ENCODE data around the gene TGM3. TPM values are rescaled to one million over a fixed set of nuclear protein-coding genes. Genes with fewer than 3 reads are reported as not detected.

TGM3 gene
- total RNA-seq, 4 donors from 2014 or later: 64.1 to 130 (median 104) TPM

DNA sequence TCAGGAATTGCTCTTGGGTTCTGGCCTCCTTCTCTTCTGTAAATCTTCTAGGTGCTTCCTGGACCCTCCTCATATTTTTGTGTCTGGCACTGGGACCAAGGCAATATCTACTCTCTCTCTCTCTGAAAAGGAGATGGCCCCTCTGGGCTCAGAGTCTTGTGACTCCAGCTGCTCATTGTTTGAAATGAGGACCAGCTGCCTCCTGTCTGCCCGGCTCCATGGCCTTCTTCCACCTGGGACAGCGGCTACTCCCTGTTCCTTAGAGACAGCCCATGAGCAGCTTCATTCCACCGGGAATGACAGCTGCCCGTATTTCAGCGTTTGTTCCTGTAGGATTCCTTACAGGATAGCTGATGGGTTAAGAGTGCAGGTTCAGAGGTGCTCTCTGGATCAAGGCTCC lies 2.9 kb downstream of the TGM3 start:
- 77 to 90% methylated on average over 5 of the region's 5 CpGs for WGBS, 2 donors
- H3K4me3 ChIP-seq (ENCODE audit: low read depth, poor library complexity, severe bottlenecking): no peak overlapping the region
- intact Hi-C loops (cut with DNase I; ENCODE audit: low total_unique reads): no loop called here
- peak in 1 of 2 donors; percentile 82 for DNase-seq (ENCODE audit: low spot score in 2 of 2)
- TF ChIP-seq, protein P1, sequence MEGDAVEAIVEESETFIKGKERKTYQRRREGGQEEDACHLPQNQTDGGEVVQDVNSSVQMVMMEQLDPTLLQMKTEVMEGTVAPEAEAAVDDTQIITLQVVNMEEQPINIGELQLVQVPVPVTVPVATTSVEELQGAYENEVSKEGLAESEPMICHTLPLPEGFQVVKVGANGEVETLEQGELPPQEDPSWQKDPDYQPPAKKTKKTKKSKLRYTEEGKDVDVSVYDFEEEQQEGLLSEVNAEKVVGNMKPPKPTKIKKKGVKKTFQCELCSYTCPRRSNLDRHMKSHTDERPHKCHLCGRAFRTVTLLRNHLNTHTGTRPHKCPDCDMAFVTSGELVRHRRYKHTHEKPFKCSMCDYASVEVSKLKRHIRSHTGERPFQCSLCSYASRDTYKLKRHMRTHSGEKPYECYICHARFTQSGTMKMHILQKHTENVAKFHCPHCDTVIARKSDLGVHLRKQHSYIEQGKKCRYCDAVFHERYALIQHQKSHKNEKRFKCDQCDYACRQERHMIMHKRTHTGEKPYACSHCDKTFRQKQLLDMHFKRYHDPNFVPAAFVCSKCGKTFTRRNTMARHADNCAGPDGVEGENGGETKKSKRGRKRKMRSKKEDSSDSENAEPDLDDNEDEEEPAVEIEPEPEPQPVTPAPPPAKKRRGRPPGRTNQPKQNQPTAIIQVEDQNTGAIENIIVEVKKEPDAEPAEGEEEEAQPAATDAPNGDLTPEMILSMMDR (IDR thresholded peaks at IDR 0.05): no peak
- no peak for TF ChIP-seq POLR2A (IDR thresholded peaks at IDR 0.05)

DNA sequence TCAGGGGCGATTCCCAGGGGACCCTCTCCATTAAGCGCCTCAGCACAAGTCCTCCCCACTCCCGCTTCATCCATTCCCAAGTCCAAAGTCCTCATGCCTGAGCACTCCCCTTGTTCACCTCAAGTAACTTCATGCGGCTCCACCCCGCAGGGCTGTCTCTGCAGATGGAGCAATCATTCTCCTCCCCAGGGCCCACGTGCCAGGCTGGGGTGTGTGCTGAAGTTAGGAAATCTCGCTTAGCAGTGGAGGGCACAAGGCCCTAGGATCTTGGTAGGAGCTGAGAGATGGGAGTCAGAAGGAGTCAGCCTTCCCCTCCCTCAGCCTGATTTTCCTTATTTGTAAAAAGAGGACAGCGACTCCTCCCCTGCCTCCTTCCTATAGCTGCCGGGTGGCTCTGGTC lies 3.5 kb downstream of the TGM3 start:
- 53 to 58% methylated on average over 9 of the region's 9 CpGs for WGBS, 2 donors
- TF ChIP-seq POLR2A (IDR thresholded peaks at IDR 0.05): no peak
- TF ChIP-seq, protein P1 (IDR thresholded peaks at IDR 0.05): no peak
- peak; percentile 37 to 88 for DNase-seq (ENCODE audit: low spot score in 2 of 2)

GRCh38 chr20:2300002-2300401 lies 4.2 kb downstream of the TGM3 start:
- DNase-seq (ENCODE audit: low spot score in 2 of 2): no peak
- no peak for TF ChIP-seq POLR2A (IDR thresholded peaks at IDR 0.05)
- TF ChIP-seq, protein P1 (IDR thresholded peaks at IDR 0.05): no peak
- H3K4me3 ChIP-seq (ENCODE audit: low read depth, poor library complexity, severe bottlenecking): no peak overlapping the region
- intact Hi-C loops (cut with DNase I; ENCODE audit: low total_unique reads): no loop called here

More for the DNA sequence above, 3.5 kb downstream of the TGM3 start:
- H3K4me3 ChIP-seq (ENCODE audit: low read depth, poor library complexity, severe bottlenecking): no peak overlapping the region
- intact Hi-C loops (cut with DNase I; ENCODE audit: low total_unique reads): no loop called here

- DNase-seq (ENCODE audit: low spot score in 2 of 2): peak in 1 of 2 donors; percentile 77
- no peak for TF ChIP-seq POLR2A (IDR thresholded peaks at IDR 0.05)
- TF ChIP-seq, protein P1 (IDR thresholded peaks at IDR 0.05): no peak
- 81 to 84% methylated on average over 3 of the region's 3 CpGs for WGBS, 2 donors
- H3K4me3 ChIP-seq (ENCODE audit: low read depth, poor library complexity, severe bottlenecking): no peak overlapping the region
- intact Hi-C loops (cut with DNase I; ENCODE audit: low total_unique reads): no loop called here
These were observed 4.6 kb downstream of the TGM3 start for GRCh38 chr20:2300420-2300819.

GRCh38 chr20:2301164-2301622 lies 5.4 kb downstream of the TGM3 start:
- DNase-seq (ENCODE audit: low spot score in 2 of 2): peak; percentile 51 to 86
- WGBS, 2 donors: 43 to 52% methylated on average over 5 of the region's 5 CpGs
- no peak for TF ChIP-seq POLR2A (IDR thresholded peaks at IDR 0.05)
- TF ChIP-seq, protein P1 (IDR thresholded peaks at IDR 0.05): no peak
- intact Hi-C loops (cut with DNase I; ENCODE audit: low total_unique reads): no loop called here
- H3K4me3 ChIP-seq (ENCODE audit: low read depth, poor library complexity, severe bottlenecking): no peak overlapping the region

- H3K4me3 ChIP-seq (ENCODE audit: low read depth, poor library complexity, severe bottlenecking): no peak overlapping the region
- 70 to 78% methylated on average over 9 of the region's 9 CpGs for WGBS, 2 donors
- TF ChIP-seq POLR2A (IDR thresholded peaks at IDR 0.05): no peak
- TF ChIP-seq, protein P1 (IDR thresholded peaks at IDR 0.05): no peak
- DNase-seq (ENCODE audit: low spot score in 2 of 2): peak in 1 of 2 donors; percentile 20
- intact Hi-C loops (cut with DNase I; ENCODE audit: low total_unique reads): no loop called here
These were observed 6.7 kb downstream of the TGM3 start for GRCh38 chr20:2302384-2303060.

Data from lower leg skin (tissue), 4 donors.